ENCODE results near the gene MORN3. TPM values are rescaled to one million over a fixed set of nuclear protein-coding genes. Genes with fewer than 3 reads are reported as not detected.

MORN3 gene
- total RNA-seq, 2 experiments from 2014 or later: 0.13 to 0.32 TPM

DNA sequence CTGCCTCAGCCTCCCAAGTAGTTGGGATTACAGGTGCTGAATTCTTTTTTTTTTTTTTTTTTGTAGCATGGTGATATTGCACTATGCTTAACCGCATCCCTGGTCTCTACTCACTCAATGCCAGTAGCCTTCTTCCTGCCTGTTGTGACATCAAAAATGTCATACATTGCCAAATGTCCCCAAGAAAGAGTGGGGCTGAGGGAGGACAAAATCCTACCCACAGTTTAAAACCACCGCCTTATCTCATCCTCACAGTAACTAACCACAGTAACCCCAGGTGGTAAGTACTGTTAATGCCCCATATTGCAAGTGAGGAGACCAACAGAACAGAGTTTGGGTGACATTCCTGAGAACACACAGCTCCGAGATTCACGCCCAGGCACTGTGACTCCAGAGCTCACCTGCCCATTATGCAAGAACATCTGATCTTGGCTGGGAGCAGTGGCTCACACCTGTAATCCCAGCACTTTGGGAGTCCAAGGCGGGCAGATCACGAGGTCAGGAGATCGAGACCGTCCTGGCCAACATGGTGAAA, 19.6 kb downstream of the MORN3 start:
- intact Hi-C loops (cut with micrococcal nuclease; ENCODE audit: unreplicated experiment): no loop called here
- Histone ChIP-seq H3K9me3 (ENCODE audit: low read length) (no peaks in the 10 kb centered on the region), H3K4me2 (ENCODE audit: low read length) (no peak overlapping the region), H3K4me3 (ENCODE audit: low read depth, low read length, poor library complexity, severe bottlenecking) (no peak overlapping the region), H3K36me3 (ENCODE audit: insufficient read depth, low read length) (no peaks in the 10 kb centered on the region), H3K79me2 (ENCODE audit: insufficient read depth, low read depth, low read length) (no peaks in the 10 kb centered on the region), H3K27ac (ENCODE audit: low read depth, low read length, poor library complexity, severe bottlenecking) (no peak overlapping the region), H3K4me1 (ENCODE audit: insufficient read depth, low read length, poor library complexity, severe bottlenecking) (no peaks in the 10 kb centered on the region), H2AFZ (ENCODE audit: low read length) (no peak overlapping the region), H3K9me2 (ENCODE audit: insufficient read depth, low read length) (no peaks in the 10 kb centered on the region), H4K20me1 (ENCODE audit: insufficient read depth, low read length) (no peaks in the 10 kb centered on the region)
- TF ChIP-seq CTCF (conservative IDR thresholded peaks at IDR 0.05; ENCODE audit: low read length): no peak
- no peak for TF ChIP-seq EZH2phosphoT487 (IDR thresholded peaks at IDR 0.05; ENCODE audit: borderline replicate concordance, low read depth, low read length)
- ChIA-PET POLR2A (interaction anchor here (1.2 kb wide), 2 partner anchors 9 to 12 kb away, joined by 3 to 4 read pairs; no protein-coding TSS in a partner anchor), CTCF (ENCODE audit: unreplicated experiment) (no interaction called here)
- no peak for DNase-seq (ENCODE audit: low spot score)
- BruUV-seq (replicated peaks): no TSS peak

DNA sequence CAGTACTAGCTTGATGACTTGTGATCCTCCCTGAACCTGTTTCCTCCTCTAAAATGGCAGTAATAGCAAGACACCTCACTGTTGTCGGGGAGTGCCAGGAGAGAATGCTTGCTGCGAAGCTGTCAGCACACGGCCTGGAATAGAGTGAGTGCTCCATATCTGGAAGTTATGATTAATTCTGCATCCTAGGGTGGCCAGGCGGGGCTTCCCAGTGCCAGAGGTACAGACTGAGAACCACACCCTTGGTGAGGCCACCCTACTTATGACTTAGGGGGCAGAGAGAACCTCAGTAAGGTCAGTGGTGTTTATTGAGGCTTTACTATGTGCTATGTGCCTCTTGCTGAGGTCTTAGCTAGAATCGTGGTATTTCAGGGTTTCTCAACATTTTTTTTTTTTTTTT, 20.1 kb downstream of the MORN3 start:
- Histone ChIP-seq H3K9me3 (ENCODE audit: low read length) (no peaks in the 10 kb centered on the region), H3K4me1 (ENCODE audit: insufficient read depth, low read length, poor library complexity, severe bottlenecking) (no peaks in the 10 kb centered on the region), H3K4me3 (ENCODE audit: low read depth, low read length, poor library complexity, severe bottlenecking) (no peak overlapping the region), H3K27ac (ENCODE audit: low read depth, low read length, poor library complexity, severe bottlenecking) (no peak overlapping the region), H3K36me3 (ENCODE audit: insufficient read depth, low read length) (no peaks in the 10 kb centered on the region), H3K79me2 (ENCODE audit: insufficient read depth, low read depth, low read length) (no peaks in the 10 kb centered on the region), H4K20me1 (ENCODE audit: insufficient read depth, low read length) (no peaks in the 10 kb centered on the region), H3K4me2 (ENCODE audit: low read length) (no peak overlapping the region), H3K9me2 (ENCODE audit: insufficient read depth, low read length) (no peaks in the 10 kb centered on the region), H2AFZ (ENCODE audit: low read length) (no peak overlapping the region)
- TF ChIP-seq EZH2phosphoT487 (IDR thresholded peaks at IDR 0.05; ENCODE audit: borderline replicate concordance, low read depth, low read length) (no peak), CTCF (conservative IDR thresholded peaks at IDR 0.05; ENCODE audit: low read length) (no peak)
- CTCF ChIA-PET (ENCODE audit: unreplicated experiment): no interaction called here
- no peak for DNase-seq (ENCODE audit: low spot score)
- BruUV-seq (replicated peaks): no TSS peak
- intact Hi-C loops (cut with micrococcal nuclease; ENCODE audit: unreplicated experiment): no loop called here
- POLR2A ChIA-PET: interaction anchor here (1.2 to 1.6 kb wide), 3 partner anchors 9 to 17 kb away, joined by 3 to 4 read pairs (median 3); no protein-coding TSS in a partner anchor

- no peak overlapping the region for H3K4me2 ChIP-seq (ENCODE audit: low read length)
- no peaks in the 10 kb centered on the region for H3K79me2 ChIP-seq (ENCODE audit: insufficient read depth, low read depth, low read length)
- peaks cover 2% of the 10 kb centered on the region; the same call in 1 of the 2 replicates for H3K36me3 ChIP-seq (ENCODE audit: insufficient read depth, low read length)
- H3K9me2 ChIP-seq (ENCODE audit: insufficient read depth, low read length): no peaks in the 10 kb centered on the region
- H3K4me1 ChIP-seq (ENCODE audit: insufficient read depth, low read length, poor library complexity, severe bottlenecking): no peaks in the 10 kb centered on the region
- ChIA-PET CTCF (ENCODE audit: unreplicated experiment) (interaction anchor here (0.5 kb wide), 1 partner anchor 96 kb away, joined by 9 read pairs; no protein-coding TSS in a partner anchor), POLR2A (interaction anchor here (0.7 to 1.6 kb wide), 4 partner anchors 11 to 23 kb away, joined by 3 to 4 read pairs (median 3); no protein-coding TSS in a partner anchor)
- H3K9me3 ChIP-seq (ENCODE audit: low read length): no peaks in the 10 kb centered on the region
- DNase-seq (ENCODE audit: low spot score): no peak
- intact Hi-C loops (cut with micrococcal nuclease; ENCODE audit: unreplicated experiment): no loop called here
- no peak overlapping the region for H3K4me3 ChIP-seq (ENCODE audit: low read depth, low read length, poor library complexity, severe bottlenecking)
- no peak for TF ChIP-seq EZH2phosphoT487 (IDR thresholded peaks at IDR 0.05; ENCODE audit: borderline replicate concordance, low read depth, low read length)
- no peak for TF ChIP-seq CTCF (conservative IDR thresholded peaks at IDR 0.05; ENCODE audit: low read length)
- no TSS peak for BruUV-seq (replicated peaks)
- H4K20me1 ChIP-seq (ENCODE audit: insufficient read depth, low read length): no peaks in the 10 kb centered on the region
- no peak overlapping the region for H3K27ac ChIP-seq (ENCODE audit: low read depth, low read length, poor library complexity, severe bottlenecking)
- H2AFZ ChIP-seq (ENCODE audit: low read length): no peak overlapping the region
Observed at GRCh38 chr12:121648458-121649028, 20.9 kb downstream of the MORN3 start.
